GM12878 (cell line): ENCODE measurements around the gene ENOPH1. TPM values are rescaled to one million over a fixed set of nuclear protein-coding genes. Genes with fewer than 3 reads are reported as not detected.

ENCODE experiments used
- ATAC-seq: fragments of 200-7000 bp; cut with Tn5 transposase; 3 replicates; pipeline ENCODE4 v1.9.1; 2020; ENCODE audit warnings: mild to moderate bottlenecking, moderate library complexity
- BruUV-seq: library from RNA; stranded (reverse); fragments of 400-500 nt; replicated peaks from 2 replicates; lab custom pipeline; 2021; lab: Mats Ljungman, UMichigan
- CTCF ChIA-PET: fragments of 300-600 bp; sonication (Branson Sonifier 250); formaldehyde crosslinking; extraction: SDS; loops from one replicate; lab custom pipeline; 2021; ENCODE audit warnings: inconsistent platforms; lab: Yijun Ruan, JAX
- POLR2A ChIA-PET: fragments of 350-600 bp; formaldehyde crosslinking; extraction: SDS; loops from one replicate; lab custom pipeline; 2021; ENCODE audit warnings: inconsistent platforms; lab: Charles Lee
- RAD21 ChIA-PET: fragments of 300-600 bp; sonication (Branson Sonifier 250); formaldehyde crosslinking; loops from one replicate; lab custom pipeline; 2023; ENCODE audit warnings: antibody characterized with exemption; ENCODE audit not compliant: unreplicated experiment; lab: Charles Lee
- SMC1A ChIA-PET: fragments of 300-600 bp; sonication (Branson Sonifier 250); formaldehyde crosslinking; loops from one replicate; lab custom pipeline; 2023; ENCODE audit not compliant: unreplicated experiment, uncharacterized antibody; lab: Charles Lee
- DNase-seq: peaks from one replicate; pipeline ENCODE4 v3.0.0-alpha.2; 2011; ENCODE audit warnings: low read depth, low spot score
- FAIRE-seq: peaks from 3 replicates; lab custom pipeline; 2011; peaks lifted over from hg19 to GRCh38; lab: Jason Lieb, UNC
- H2AFZ ChIP-seq: 2 replicates; pipeline ENCODE4 v1.6.0; 2011; ENCODE audit warnings: low read depth, low read length, control low read depth; ENCODE audit not compliant: control insufficient read depth
- H3K27ac ChIP-seq: 2 replicates; pipeline ENCODE4 v1.5.1; 2011; ENCODE audit warnings: control low read depth; ENCODE audit not compliant: control insufficient read depth, insufficient read depth
- H3K27me3 ChIP-seq, 2 experiments: replicated peaks in 1 of 2; 2 replicates each; pipeline versions ENCODE4 v1.6.0 to v1.6.1; 2011; ENCODE audit warnings: low read length in 1 of 2; ENCODE audit not compliant: control insufficient read depth in 2 of 2, insufficient read depth in 2 of 2
- H3K36me3 ChIP-seq, 2 experiments: 2 replicates each; pipeline ENCODE4 v1.5.1; 2011; ENCODE audit warnings: low read length in 1 of 2; ENCODE audit not compliant: control insufficient read depth in 2 of 2, insufficient read depth in 2 of 2
- H3K4me1 ChIP-seq: 2 replicates; pipeline ENCODE4 v1.6.1; 2011; ENCODE audit warnings: mild to moderate bottlenecking, low read length, moderate library complexity, mixed read lengths; ENCODE audit not compliant: control insufficient read depth, insufficient read depth
- H3K4me2 ChIP-seq: 2 replicates; pipeline ENCODE4 v1.6.0; 2011; ENCODE audit warnings: control low read depth; ENCODE audit not compliant: control insufficient read depth, insufficient read depth
- H3K4me3 ChIP-seq: fragments of 200-600 bp; sonication (generic); 2 replicates; pipeline ENCODE4 v1.5.1; 2016
- H3K79me2 ChIP-seq: 2 replicates; pipeline ENCODE4 v1.6.0; 2011; ENCODE audit warnings: low read length; ENCODE audit not compliant: control insufficient read depth, insufficient read depth
- H3K9ac ChIP-seq: 2 replicates; pipeline ENCODE4 v1.8.0; 2011; ENCODE audit warnings: low read length, control low read depth, mixed read lengths; ENCODE audit not compliant: control insufficient read depth, insufficient read depth
- H3K9me3 ChIP-seq: replicated peaks from 3 replicates; pipeline ENCODE4 v1.5.1; 2011; ENCODE audit warnings: mild to moderate bottlenecking, low read length; ENCODE audit not compliant: control insufficient read depth, insufficient read depth
- H4K20me1 ChIP-seq: 2 replicates; pipeline ENCODE4 v1.6.0; 2011; ENCODE audit not compliant: control insufficient read depth, insufficient read depth
- CREB1 ChIP-seq: IDR thresholded peaks from 2 replicates; pipeline ENCODE4 v1.6.1; 2012; ENCODE audit warnings: low read depth, mild to moderate bottlenecking, inconsistent platforms
- ESRRA ChIP-seq: IDR thresholded peaks from 2 replicates; pipeline ENCODE4 v1.6.1; 2012; ENCODE audit warnings: mild to moderate bottlenecking, low read length, improper control_type of control experiment
- FOXK2 ChIP-seq: fragments of 450-650 bp; IDR thresholded peaks from 2 replicates; pipeline ENCODE4 v1.6.1; 2017; ENCODE audit warnings: mild to moderate bottlenecking, moderate library complexity
- NRF1 ChIP-seq: conservative IDR thresholded peaks from 2 replicates; pipeline ENCODE4 v1.6.1; 2011; ENCODE audit warnings: mild to moderate bottlenecking, low read depth, low read length, improper control_type of control experiment
- SMAD5 ChIP-seq: IDR thresholded peaks from 2 replicates; pipeline ENCODE4 v1.6.1; 2016; ENCODE audit warnings: antibody characterized with exemption, low read depth
- WGBS: methylation state at CpG from one replicate; pipeline ENCODE4 v1.1.6; 2016; ENCODE audit warnings: low lambda C conversion rate; ENCODE audit not compliant: insufficient replicate concordance, insufficient coverage; ENCODE audit errors: missing lambda C conversion rate; 5-methylcytosine and 5-hydroxymethylcytosine counted together
- in situ Hi-C: fragments of 300-500 bp; cut with MboI; formaldehyde crosslinking; loops from 9 replicates; pipeline ENCODE4 v1.14.3; 2018; ENCODE audit warnings: mixed read lengths
- intact Hi-C: fragments of 100-400 bp; cut with micrococcal nuclease; formaldehyde crosslinking; loops from one replicate; pipeline ENCODE4 v1.14.2; 2022; ENCODE audit not compliant: unreplicated experiment
- polyA plus RNA-seq, 11 experiments: library from polyadenylated mRNA; depleted of rRNA in 4 of 11; unstranded in 6 of 11; stranded (reverse) in 5 of 11; fragments of >200 nt; fragmentation: Nextera tagmentation in 4 of 11; fragmentation: Illumina TruSeq in 1 of 11; extraction: Ambion mirVana in 4 of 11; extraction: Trizol in 1 of 11; gene quantifications; 1 replicate in 1 of 11; 2 replicates in 10 of 11; pipeline versions ENCODE4 v1.2.1 to v1.2.3, GENCODE V29; 2011 to 2016; ENCODE audit warnings: inconsistent platforms in 2 of 11, missing spikeins in 2 of 11, low read depth in 1 of 11
- total RNA-seq, 4 experiments: library from RNA; depleted of rRNA in 3 of 4; stranded (reverse); fragments of >200 nt in 3 of 4; fragmentation: Illumina TruSeq in 1 of 4; extraction: Trizol in 1 of 4; gene quantifications; 2 replicates each; pipeline versions ENCODE4 v1.2.1 to v1.2.3, GENCODE V29; 2013 to 2021
- TF ChIP-seq, protein P1 (sequence below): IDR thresholded peaks from 2 replicates; pipeline ENCODE4 v1.6.1; 2011; ENCODE audit warnings: mild to moderate bottlenecking, low read depth, low read length, moderate library complexity; ENCODE audit not compliant: insufficient replicate concordance
- TF ChIP-seq, protein P2 (sequence below): IDR thresholded peaks from 2 replicates; pipeline ENCODE4 v1.6.1; 2012; ENCODE audit warnings: improper control_type of control experiment, low read depth, low read length; ENCODE audit not compliant: insufficient replicate concordance
- TF ChIP-seq, protein P3 (sequence below): IDR thresholded peaks from 2 replicates; pipeline ENCODE4 v1.6.1; 2011; ENCODE audit warnings: borderline replicate concordance, low read depth, mild to moderate bottlenecking, moderate library complexity, mixed read lengths, low read length; ENCODE audit not compliant: insufficient read depth; ENCODE audit errors: extremely low read length
- TF ChIP-seq, protein P4 (sequence below): fragments of 450-650 bp; IDR thresholded peaks from 2 replicates; pipeline ENCODE4 v1.6.1; 2014; ENCODE audit warnings: mild to moderate bottlenecking

The ENOPH1 gene
- total and polyA plus RNA-seq, 10 of the 15 experiments (the other 5 are each of a cell fraction or from before 2014, with no cell fraction given): 24.4 to 83.6 (median 46.7) TPM

DNA sequence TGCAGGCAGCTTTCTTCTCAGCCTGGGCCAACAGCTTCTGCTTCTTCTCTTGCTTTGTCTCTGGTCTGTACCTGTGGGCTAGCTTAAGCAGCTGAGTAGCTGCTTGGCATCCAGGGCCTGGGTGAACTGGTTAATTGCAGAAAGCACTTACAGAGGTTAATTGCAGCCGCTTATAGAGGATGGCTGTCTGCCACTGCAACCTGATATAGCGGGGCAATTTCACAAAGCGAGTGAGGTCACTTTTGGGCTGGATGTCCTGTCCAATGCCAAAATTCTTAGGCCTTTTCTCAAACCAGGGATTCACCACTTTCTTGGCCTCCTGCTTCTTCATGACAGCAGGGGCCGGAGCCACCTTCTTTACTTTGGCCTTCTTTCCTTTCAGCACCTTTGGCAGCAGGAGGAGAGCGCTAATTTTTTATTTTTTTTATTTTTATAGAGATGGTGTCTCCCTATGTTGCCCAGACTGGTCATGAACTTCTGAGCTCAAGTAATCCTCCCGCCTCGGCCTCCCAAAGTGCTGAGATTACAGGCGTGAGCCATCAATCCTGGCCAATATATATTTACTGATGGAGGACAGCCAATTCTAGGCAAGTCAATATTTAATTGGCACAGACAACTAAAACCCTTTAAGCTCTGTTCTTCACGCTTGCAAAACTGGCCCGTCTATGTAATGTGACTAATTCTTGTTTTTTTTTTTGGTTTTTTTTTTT lies 61.0 kb downstream of the ENOPH1 start (continued):
- TF ChIP-seq, protein P1, sequence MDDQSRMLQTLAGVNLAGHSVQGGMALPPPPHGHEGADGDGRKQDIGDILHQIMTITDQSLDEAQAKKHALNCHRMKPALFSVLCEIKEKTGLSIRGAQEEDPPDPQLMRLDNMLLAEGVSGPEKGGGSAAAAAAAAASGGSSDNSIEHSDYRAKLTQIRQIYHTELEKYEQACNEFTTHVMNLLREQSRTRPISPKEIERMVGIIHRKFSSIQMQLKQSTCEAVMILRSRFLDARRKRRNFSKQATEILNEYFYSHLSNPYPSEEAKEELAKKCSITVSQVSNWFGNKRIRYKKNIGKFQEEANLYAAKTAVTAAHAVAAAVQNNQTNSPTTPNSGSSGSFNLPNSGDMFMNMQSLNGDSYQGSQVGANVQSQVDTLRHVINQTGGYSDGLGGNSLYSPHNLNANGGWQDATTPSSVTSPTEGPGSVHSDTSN: no peak
- no peak for TF ChIP-seq NRF1

DNA sequence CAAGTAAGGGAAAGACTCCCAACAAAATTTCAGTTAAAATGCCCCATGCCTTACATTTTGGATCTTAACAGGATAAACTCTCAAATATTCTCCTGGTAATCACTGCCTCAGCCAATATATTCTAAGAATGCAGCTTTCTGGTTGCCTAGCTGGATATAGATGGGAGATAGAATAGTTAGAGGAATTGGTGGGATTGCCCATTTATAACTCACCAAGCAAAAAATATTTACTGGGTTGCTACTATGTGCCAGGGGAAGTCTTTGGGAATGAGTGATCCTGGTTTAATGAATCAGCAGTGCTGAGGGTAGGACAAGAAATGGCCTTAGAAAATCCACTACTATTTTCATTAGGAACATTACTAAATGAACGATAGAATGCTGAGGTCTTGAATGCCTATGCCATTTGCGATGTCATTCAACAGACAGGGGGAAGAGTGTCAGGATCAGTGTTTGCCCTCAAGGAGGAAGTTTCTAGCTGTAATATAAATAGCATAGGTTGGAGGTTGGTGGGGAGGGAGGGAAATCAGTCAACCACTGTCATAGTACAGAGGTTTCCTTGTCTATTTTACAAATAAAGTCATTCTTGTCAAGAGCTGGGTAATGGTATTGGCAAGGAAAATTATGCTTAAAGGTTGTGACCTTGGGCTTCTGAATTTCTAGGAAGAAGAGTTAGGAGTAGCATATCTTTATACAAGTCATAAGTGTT lies 63.5 kb downstream of the ENOPH1 start:
- Histone ChIP-seq H3K27ac (no peak overlapping the region), H3K79me2 (no peaks in the 10 kb centered on the region), H3K9ac (no peak overlapping the region), H3K4me2 (no peak overlapping the region), H3K36me3 (no peaks in the 10 kb centered on the region), H2AFZ (no peak overlapping the region), H3K27me3 (no peaks in the 10 kb centered on the region; a peak in 2 of 4 replicates), H4K20me1 (no peaks in the 10 kb centered on the region), H3K9me3 (no peaks in the 10 kb centered on the region), H3K4me1 (no peaks in the 10 kb centered on the region), H3K4me3 (no peak overlapping the region)
- FAIRE-seq (no peak), ATAC-seq (no peak), DNase-seq (no peak)
- CTCF ChIA-PET: no interaction called here
- POLR2A ChIA-PET: no interaction called here
- no TSS peak for BruUV-seq
- SMC1A ChIA-PET: interaction anchor here (1.3 kb wide), 1 partner anchor 119 kb away, joined by 3 read pairs; no protein-coding TSS in a partner anchor
- WGBS: 97% methylated on average over 2 of the region's 2 CpGs
- intact Hi-C loops (no loop called here), in situ Hi-C loops (no loop called here)
- RAD21 ChIA-PET: no interaction called here
- TF ChIP-seq, protein P2, sequence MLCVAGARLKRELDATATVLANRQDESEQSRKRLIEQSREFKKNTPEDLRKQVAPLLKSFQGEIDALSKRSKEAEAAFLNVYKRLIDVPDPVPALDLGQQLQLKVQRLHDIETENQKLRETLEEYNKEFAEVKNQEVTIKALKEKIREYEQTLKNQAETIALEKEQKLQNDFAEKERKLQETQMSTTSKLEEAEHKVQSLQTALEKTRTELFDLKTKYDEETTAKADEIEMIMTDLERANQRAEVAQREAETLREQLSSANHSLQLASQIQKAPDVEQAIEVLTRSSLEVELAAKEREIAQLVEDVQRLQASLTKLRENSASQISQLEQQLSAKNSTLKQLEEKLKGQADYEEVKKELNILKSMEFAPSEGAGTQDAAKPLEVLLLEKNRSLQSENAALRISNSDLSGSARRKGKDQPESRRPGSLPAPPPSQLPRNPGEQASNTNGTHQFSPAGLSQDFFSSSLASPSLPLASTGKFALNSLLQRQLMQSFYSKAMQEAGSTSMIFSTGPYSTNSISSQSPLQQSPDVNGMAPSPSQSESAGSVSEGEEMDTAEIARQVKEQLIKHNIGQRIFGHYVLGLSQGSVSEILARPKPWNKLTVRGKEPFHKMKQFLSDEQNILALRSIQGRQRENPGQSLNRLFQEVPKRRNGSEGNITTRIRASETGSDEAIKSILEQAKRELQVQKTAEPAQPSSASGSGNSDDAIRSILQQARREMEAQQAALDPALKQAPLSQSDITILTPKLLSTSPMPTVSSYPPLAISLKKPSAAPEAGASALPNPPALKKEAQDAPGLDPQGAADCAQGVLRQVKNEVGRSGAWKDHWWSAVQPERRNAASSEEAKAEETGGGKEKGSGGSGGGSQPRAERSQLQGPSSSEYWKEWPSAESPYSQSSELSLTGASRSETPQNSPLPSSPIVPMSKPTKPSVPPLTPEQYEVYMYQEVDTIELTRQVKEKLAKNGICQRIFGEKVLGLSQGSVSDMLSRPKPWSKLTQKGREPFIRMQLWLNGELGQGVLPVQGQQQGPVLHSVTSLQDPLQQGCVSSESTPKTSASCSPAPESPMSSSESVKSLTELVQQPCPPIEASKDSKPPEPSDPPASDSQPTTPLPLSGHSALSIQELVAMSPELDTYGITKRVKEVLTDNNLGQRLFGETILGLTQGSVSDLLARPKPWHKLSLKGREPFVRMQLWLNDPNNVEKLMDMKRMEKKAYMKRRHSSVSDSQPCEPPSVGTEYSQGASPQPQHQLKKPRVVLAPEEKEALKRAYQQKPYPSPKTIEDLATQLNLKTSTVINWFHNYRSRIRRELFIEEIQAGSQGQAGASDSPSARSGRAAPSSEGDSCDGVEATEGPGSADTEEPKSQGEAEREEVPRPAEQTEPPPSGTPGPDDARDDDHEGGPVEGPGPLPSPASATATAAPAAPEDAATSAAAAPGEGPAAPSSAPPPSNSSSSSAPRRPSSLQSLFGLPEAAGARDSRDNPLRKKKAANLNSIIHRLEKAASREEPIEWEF: no peak
- no peak for TF ChIP-seq FOXK2
- TF ChIP-seq ESRRA: no peak
- TF ChIP-seq, protein P1: no peak
- TF ChIP-seq CREB1: no peak
- TF ChIP-seq SMAD5: no peak
- TF ChIP-seq, protein P3, sequence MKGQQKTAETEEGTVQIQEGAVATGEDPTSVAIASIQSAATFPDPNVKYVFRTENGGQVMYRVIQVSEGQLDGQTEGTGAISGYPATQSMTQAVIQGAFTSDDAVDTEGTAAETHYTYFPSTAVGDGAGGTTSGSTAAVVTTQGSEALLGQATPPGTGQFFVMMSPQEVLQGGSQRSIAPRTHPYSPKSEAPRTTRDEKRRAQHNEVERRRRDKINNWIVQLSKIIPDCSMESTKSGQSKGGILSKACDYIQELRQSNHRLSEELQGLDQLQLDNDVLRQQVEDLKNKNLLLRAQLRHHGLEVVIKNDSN: no peak
- TF ChIP-seq, protein P4, sequence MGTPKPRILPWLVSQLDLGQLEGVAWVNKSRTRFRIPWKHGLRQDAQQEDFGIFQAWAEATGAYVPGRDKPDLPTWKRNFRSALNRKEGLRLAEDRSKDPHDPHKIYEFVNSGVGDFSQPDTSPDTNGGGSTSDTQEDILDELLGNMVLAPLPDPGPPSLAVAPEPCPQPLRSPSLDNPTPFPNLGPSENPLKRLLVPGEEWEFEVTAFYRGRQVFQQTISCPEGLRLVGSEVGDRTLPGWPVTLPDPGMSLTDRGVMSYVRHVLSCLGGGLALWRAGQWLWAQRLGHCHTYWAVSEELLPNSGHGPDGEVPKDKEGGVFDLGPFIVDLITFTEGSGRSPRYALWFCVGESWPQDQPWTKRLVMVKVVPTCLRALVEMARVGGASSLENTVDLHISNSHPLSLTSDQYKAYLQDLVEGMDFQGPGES: no peak
